A673 (cell line): ENCODE measurements around the gene TSPAN2. TPM values are rescaled to one million over a fixed set of nuclear protein-coding genes. Genes with fewer than 3 reads are reported as not detected.

Source experiments
- BruUV-seq: library from RNA; stranded (reverse); fragments of 400-500 nt; replicated peaks from 2 replicates; lab custom pipeline; 2021; lab: Mats Ljungman, UMichigan
- CTCF ChIA-PET: fragments of 300-600 bp; sonication (Branson Sonifier 250); formaldehyde crosslinking; loops from one replicate; lab custom pipeline; 2022; ENCODE audit warnings: antibody characterized with exemption; lab: Charles Lee
- POLR2A ChIA-PET: fragments of 300-600 bp; sonication (Branson Sonifier 250); formaldehyde crosslinking; loops from one replicate; lab custom pipeline; 2022; ENCODE audit warnings: antibody characterized with exemption; ENCODE audit not compliant: low non-redundant PET; lab: Charles Lee
- DNase-seq: peaks from one replicate; pipeline ENCODE4 v3.0.0-alpha.2; 2015; ENCODE audit warnings: low spot score
- H3K27ac ChIP-seq: fragments of 200-600 bp; sonication (generic); 2 replicates; pipeline ENCODE4 v1.5.1; 2016; ENCODE audit warnings: mixed run types, low read depth, mild to moderate bottlenecking, mixed read lengths, antibody characterized with exemption, low read length; ENCODE audit not compliant: poor library complexity, severe bottlenecking
- H3K27me3 ChIP-seq: fragments of 200-600 bp; sonication (generic); replicated peaks from 2 replicates; pipeline ENCODE4 v1.6.1; 2017; ENCODE audit warnings: mixed run types, low read depth, mild to moderate bottlenecking, mixed read lengths, antibody characterized with exemption, low read length; ENCODE audit not compliant: insufficient read depth, poor library complexity
- H3K36me3 ChIP-seq: fragments of 200-600 bp; sonication (generic); 2 replicates; pipeline ENCODE4 v1.6.1; 2016; ENCODE audit warnings: mixed run types, mild to moderate bottlenecking, mixed read lengths, antibody characterized with exemption, low read length; ENCODE audit not compliant: insufficient read depth, poor library complexity, severe bottlenecking
- H3K4me1 ChIP-seq: fragments of 200-600 bp; sonication (generic); 2 replicates; pipeline ENCODE4 v1.6.1; 2017; ENCODE audit warnings: mixed run types, mild to moderate bottlenecking, mixed read lengths, antibody characterized with exemption, low read length; ENCODE audit not compliant: insufficient read depth, poor library complexity, severe bottlenecking
- H3K4me3 ChIP-seq: fragments of 200-600 bp; sonication (generic); 2 replicates; pipeline ENCODE4 v1.5.1; 2016; ENCODE audit warnings: low read depth, mixed run types, mild to moderate bottlenecking, mixed read lengths, low read length; ENCODE audit not compliant: poor library complexity, severe bottlenecking
- H3K9me3 ChIP-seq: fragments of 200-600 bp; sonication (generic); 2 replicates; pipeline ENCODE4 v1.6.1; 2016; ENCODE audit warnings: mixed run types, low read depth, mild to moderate bottlenecking, mixed read lengths, antibody characterized with exemption, low read length; ENCODE audit not compliant: poor library complexity, severe bottlenecking
- CTCF ChIP-seq: fragments of 300-800, 200-600 bp; sonication (generic); conservative IDR thresholded peaks from 2 replicates; pipeline ENCODE4 v1.5.1; 2017; ENCODE audit warnings: low read depth, mild to moderate bottlenecking, antibody characterized with exemption, low read length, moderate library complexity, mixed read lengths
- EZH2 ChIP-seq: fragments of 200-600 bp; sonication (generic); IDR thresholded peaks from 2 replicates; pipeline ENCODE4 v1.6.1; 2017; ENCODE audit warnings: borderline replicate concordance, low read depth, mild to moderate bottlenecking, mixed read lengths, antibody characterized with exemption, low read length; ENCODE audit not compliant: poor library complexity, severe bottlenecking
- intact Hi-C: fragments of 100-400 bp; cut with micrococcal nuclease; formaldehyde crosslinking; loops from one replicate; pipeline ENCODE4 v1.10.0; 2022; ENCODE audit not compliant: unreplicated experiment
- total RNA-seq: library from RNA; stranded (reverse); gene quantifications from 2 replicates; pipeline ENCODE4 v1.2.3, GENCODE V29; 2021

The TSPAN2 gene
- total RNA-seq, 1 experiment from 2014 or later, result 2.8 TPM

- no peak overlapping the region for H3K4me3 ChIP-seq
- ChIA-PET POLR2A (no interaction called here), CTCF (no interaction called here)
- H3K27me3 ChIP-seq, result no peaks in the 10 kb centered on the region
- no peaks in the 10 kb centered on the region for H3K36me3 ChIP-seq
- BruUV-seq, result no TSS peak
- H3K27ac ChIP-seq, result no peak overlapping the region
- DNase-seq, result no peak
- H3K9me3 ChIP-seq, result no peaks in the 10 kb centered on the region
- TF ChIP-seq CTCF (no peak), EZH2 (no peak)
- intact Hi-C loops, result no loop called here
- no peaks in the 10 kb centered on the region for H3K4me1 ChIP-seq
Measured at GRCh38 chr1:115071012-115071664, 18.2 kb downstream of the TSPAN2 start.

GRCh38 chr1:115069659-115070308, 19.5 kb downstream of the TSPAN2 start:
- CTCF ChIA-PET, result no interaction called here
- POLR2A ChIA-PET, result no interaction called here

GRCh38 chr1:115068826-115069585, 20.3 kb downstream of the TSPAN2 start:
- DNase-seq, result no peak
- Histone ChIP-seq H3K4me3 (no peak overlapping the region), H3K36me3 (no peaks in the 10 kb centered on the region), H3K4me1 (no peaks in the 10 kb centered on the region), H3K27ac (no peak overlapping the region), H3K9me3 (no peaks in the 10 kb centered on the region), H3K27me3 (no peaks in the 10 kb centered on the region)
- POLR2A ChIA-PET, result no interaction called here
- intact Hi-C loops, result no loop called here
- BruUV-seq, result no TSS peak
- TF ChIP-seq EZH2 (no peak), CTCF (no peak)
- CTCF ChIA-PET, result no interaction called here

More at GRCh38 chr1:115069659-115070308, 19.5 kb downstream of the TSPAN2 start:
- Histone ChIP-seq H3K4me3 (no peak overlapping the region), H3K27me3 (no peaks in the 10 kb centered on the region), H3K27ac (no peak overlapping the region), H3K9me3 (no peaks in the 10 kb centered on the region), H3K4me1 (no peaks in the 10 kb centered on the region), H3K36me3 (no peaks in the 10 kb centered on the region)
- intact Hi-C loops, result no loop called here
- no peak for DNase-seq
- TF ChIP-seq CTCF, result no peak
- no peak for TF ChIP-seq EZH2
- BruUV-seq, result no TSS peak
